IMR-90 (cell line): ENCODE measurements around the gene LIMS2.

Experiments
- BHLHE40 ChIP-seq: fragments of 150-350 bp; IDR thresholded peaks from 2 replicates; pipeline ENCODE4 v1.6.1; 2016; ENCODE audit warnings: mild to moderate bottlenecking, low read depth, low read length
- CEBPB ChIP-seq: IDR thresholded peaks from 2 replicates; pipeline ENCODE4 v1.6.1; 2012; ENCODE audit warnings: low read depth, low read length, improper control_type of control experiment
- CHD1 ChIP-seq: IDR thresholded peaks from 2 replicates; pipeline ENCODE4 v1.6.1; 2012; ENCODE audit warnings: low read depth, low read length, improper control_type of control experiment
- FOS ChIP-seq: fragments of 150-350 bp; IDR thresholded peaks from 2 replicates; pipeline ENCODE4 v1.6.1; 2016; ENCODE audit warnings: low read depth, low read length
- MAFK ChIP-seq: IDR thresholded peaks from 2 replicates; pipeline ENCODE4 v1.6.1; 2012; ENCODE audit warnings: low read depth, low read length, improper control_type of control experiment
- MAZ ChIP-seq: IDR thresholded peaks from 2 replicates; pipeline ENCODE4 v1.6.1; 2012; ENCODE audit warnings: low read depth, mild to moderate bottlenecking, low read length, improper control_type of control experiment, moderate library complexity, borderline replicate concordance
- MXI1 ChIP-seq: IDR thresholded peaks from 2 replicates; pipeline ENCODE4 v1.6.1; 2012; ENCODE audit warnings: low read depth, mild to moderate bottlenecking, low read length, moderate library complexity, borderline replicate concordance
- POLR2A ChIP-seq: IDR thresholded peaks from 2 replicates; pipeline ENCODE4 v1.6.1; 2012; ENCODE audit warnings: mild to moderate bottlenecking, low read depth, low read length
- RAD21 ChIP-seq: IDR thresholded peaks from 2 replicates; pipeline ENCODE4 v1.6.1; 2012; ENCODE audit warnings: low read length, improper control_type of control experiment
- RFX5 ChIP-seq: IDR thresholded peaks from 2 replicates; pipeline ENCODE4 v1.8.0; 2012; ENCODE audit warnings: low read depth, mild to moderate bottlenecking, low read length, moderate library complexity
- SMC3 ChIP-seq: fragments of 150-350 bp; IDR thresholded peaks from 2 replicates; pipeline ENCODE4 v1.6.1; 2016; ENCODE audit warnings: low read depth, mild to moderate bottlenecking, antibody characterized with exemption, low read length, moderate library complexity
- TF ChIP-seq, protein P1 (sequence below): conservative IDR thresholded peaks from 2 replicates; pipeline ENCODE4 v1.5.1; 2012; ENCODE audit warnings: mild to moderate bottlenecking, low read depth, low read length, improper control_type of control experiment
- TF ChIP-seq, protein P2 (sequence below): fragments of 150-350 bp; IDR thresholded peaks from 2 replicates; pipeline ENCODE4 v1.6.1; 2017; ENCODE audit warnings: mild to moderate bottlenecking, antibody characterized with exemption, low read length, low read depth
- TF ChIP-seq, protein P3 (sequence below): fragments of 150-350 bp; IDR thresholded peaks from 2 replicates; pipeline ENCODE4 v1.6.1; 2016; ENCODE audit warnings: low read depth, mild to moderate bottlenecking, low read length, moderate library complexity, borderline replicate concordance

DNA sequence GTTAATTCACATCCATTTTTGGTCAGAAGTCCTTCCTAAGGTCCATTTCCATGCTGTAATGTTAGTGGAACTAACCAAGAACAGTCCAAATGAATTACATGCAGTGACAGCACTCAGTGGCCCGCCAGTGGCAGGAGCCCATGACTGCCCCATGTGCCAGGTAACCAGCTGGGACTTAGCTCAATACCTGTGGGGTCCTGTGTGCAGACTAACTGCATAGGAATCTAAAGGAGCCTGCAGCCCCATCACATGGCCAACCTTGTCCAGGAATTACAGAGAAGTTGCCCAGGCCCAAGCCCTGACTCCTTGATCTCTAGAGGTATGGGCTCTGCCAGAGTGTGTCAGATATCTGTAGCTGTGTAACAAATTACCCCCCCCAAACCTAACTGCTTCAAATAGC, 64.8 kb downstream of the LIMS2 start:
- no peak for TF ChIP-seq RAD21
- TF ChIP-seq POLR2A: no peak
- TF ChIP-seq, protein P1, sequence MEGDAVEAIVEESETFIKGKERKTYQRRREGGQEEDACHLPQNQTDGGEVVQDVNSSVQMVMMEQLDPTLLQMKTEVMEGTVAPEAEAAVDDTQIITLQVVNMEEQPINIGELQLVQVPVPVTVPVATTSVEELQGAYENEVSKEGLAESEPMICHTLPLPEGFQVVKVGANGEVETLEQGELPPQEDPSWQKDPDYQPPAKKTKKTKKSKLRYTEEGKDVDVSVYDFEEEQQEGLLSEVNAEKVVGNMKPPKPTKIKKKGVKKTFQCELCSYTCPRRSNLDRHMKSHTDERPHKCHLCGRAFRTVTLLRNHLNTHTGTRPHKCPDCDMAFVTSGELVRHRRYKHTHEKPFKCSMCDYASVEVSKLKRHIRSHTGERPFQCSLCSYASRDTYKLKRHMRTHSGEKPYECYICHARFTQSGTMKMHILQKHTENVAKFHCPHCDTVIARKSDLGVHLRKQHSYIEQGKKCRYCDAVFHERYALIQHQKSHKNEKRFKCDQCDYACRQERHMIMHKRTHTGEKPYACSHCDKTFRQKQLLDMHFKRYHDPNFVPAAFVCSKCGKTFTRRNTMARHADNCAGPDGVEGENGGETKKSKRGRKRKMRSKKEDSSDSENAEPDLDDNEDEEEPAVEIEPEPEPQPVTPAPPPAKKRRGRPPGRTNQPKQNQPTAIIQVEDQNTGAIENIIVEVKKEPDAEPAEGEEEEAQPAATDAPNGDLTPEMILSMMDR: no peak
- TF ChIP-seq, protein P2, sequence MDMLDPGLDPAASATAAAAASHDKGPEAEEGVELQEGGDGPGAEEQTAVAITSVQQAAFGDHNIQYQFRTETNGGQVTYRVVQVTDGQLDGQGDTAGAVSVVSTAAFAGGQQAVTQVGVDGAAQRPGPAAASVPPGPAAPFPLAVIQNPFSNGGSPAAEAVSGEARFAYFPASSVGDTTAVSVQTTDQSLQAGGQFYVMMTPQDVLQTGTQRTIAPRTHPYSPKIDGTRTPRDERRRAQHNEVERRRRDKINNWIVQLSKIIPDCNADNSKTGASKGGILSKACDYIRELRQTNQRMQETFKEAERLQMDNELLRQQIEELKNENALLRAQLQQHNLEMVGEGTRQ: no peak
- TF ChIP-seq SMC3: no peak
- no peak for TF ChIP-seq CEBPB
- TF ChIP-seq, protein P3, sequence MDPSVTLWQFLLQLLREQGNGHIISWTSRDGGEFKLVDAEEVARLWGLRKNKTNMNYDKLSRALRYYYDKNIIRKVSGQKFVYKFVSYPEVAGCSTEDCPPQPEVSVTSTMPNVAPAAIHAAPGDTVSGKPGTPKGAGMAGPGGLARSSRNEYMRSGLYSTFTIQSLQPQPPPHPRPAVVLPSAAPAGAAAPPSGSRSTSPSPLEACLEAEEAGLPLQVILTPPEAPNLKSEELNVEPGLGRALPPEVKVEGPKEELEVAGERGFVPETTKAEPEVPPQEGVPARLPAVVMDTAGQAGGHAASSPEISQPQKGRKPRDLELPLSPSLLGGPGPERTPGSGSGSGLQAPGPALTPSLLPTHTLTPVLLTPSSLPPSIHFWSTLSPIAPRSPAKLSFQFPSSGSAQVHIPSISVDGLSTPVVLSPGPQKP: no peak
- no peak for TF ChIP-seq RFX5
- TF ChIP-seq CHD1: no peak
- no peak for TF ChIP-seq MAFK
- TF ChIP-seq BHLHE40: no peak
- no peak for TF ChIP-seq MAZ
- TF ChIP-seq MXI1: no peak
- TF ChIP-seq FOS: no peak
